HepG2 (cell line): ENCODE data around the gene RAB34. TPM values are rescaled to one million over a fixed set of nuclear protein-coding genes. Genes with fewer than 3 reads are reported as not detected.

Experiments used
- AKAP8 ChIP-seq: sonication (generic); formaldehyde crosslinking; IDR thresholded peaks from 2 replicates; pipeline ENCODE4 v1.5.1; 2020; ENCODE audit warnings: mild to moderate bottlenecking, missing genetic modification reagents
- FOXK1 ChIP-seq: sonication (generic); formaldehyde crosslinking; IDR thresholded peaks from 2 replicates; pipeline ENCODE4 v1.4.0; 2020; ENCODE audit warnings: low read depth, missing genetic modification reagents, borderline replicate concordance
- HNF1B ChIP-seq: sonication (generic); formaldehyde crosslinking; IDR thresholded peaks from 2 replicates; pipeline ENCODE4 v1.5.1; 2020; ENCODE audit warnings: mild to moderate bottlenecking, moderate library complexity, missing genetic modification reagents
- KAT7 ChIP-seq: IDR thresholded peaks from 2 replicates; pipeline ENCODE4 v1.6.1; 2018; ENCODE audit warnings: borderline replicate concordance, missing compliant biosample characterization
- KDM4B ChIP-seq: sonication (generic); formaldehyde crosslinking; IDR thresholded peaks from 2 replicates; pipeline ENCODE4 v1.4.0; 2020; ENCODE audit warnings: missing genetic modification reagents
- KLF12 ChIP-seq: sonication (generic); formaldehyde crosslinking; IDR thresholded peaks from 2 replicates; pipeline ENCODE4 v1.4.0; 2020; ENCODE audit warnings: missing genetic modification reagents, borderline replicate concordance
- MTA1 ChIP-seq: sonication (generic); formaldehyde crosslinking; IDR thresholded peaks from 2 replicates; pipeline ENCODE4 v1.4.0; 2020; ENCODE audit warnings: missing genetic modification reagents, mild to moderate bottlenecking, borderline replicate concordance
- RCOR2 ChIP-seq: IDR thresholded peaks from 2 replicates; pipeline ENCODE4 v1.6.1; 2016; ENCODE audit warnings: missing biosample characterization, missing genetic modification reagents
- ZNF264 ChIP-seq: sonication (generic); formaldehyde crosslinking; IDR thresholded peaks from 2 replicates; pipeline ENCODE4 v1.4.0; 2020; ENCODE audit warnings: missing genetic modification reagents
- ZNF30 ChIP-seq: sonication (generic); formaldehyde crosslinking; IDR thresholded peaks from 2 replicates; pipeline ENCODE4 v1.5.0; 2020; ENCODE audit warnings: mild to moderate bottlenecking, missing genetic modification reagents
- ZNF543 ChIP-seq: sonication (generic); formaldehyde crosslinking; IDR thresholded peaks from 2 replicates; pipeline ENCODE4 v1.4.0; 2020; ENCODE audit warnings: mild to moderate bottlenecking, missing genetic modification reagents
- ZNF564 ChIP-seq: sonication (generic); formaldehyde crosslinking; IDR thresholded peaks from 2 replicates; pipeline ENCODE4 v1.8.1; 2023; ENCODE audit warnings: mild to moderate bottlenecking, missing genetic modification reagents
- ZNF609 ChIP-seq: sonication (generic); formaldehyde crosslinking; IDR thresholded peaks from 2 replicates; pipeline ENCODE4 v1.4.0; 2020; ENCODE audit warnings: mild to moderate bottlenecking, missing genetic modification reagents, borderline replicate concordance
- ZNF792 ChIP-seq: IDR thresholded peaks from 2 replicates; pipeline ENCODE4 v1.6.1; 2016
- polyA plus RNA-seq, 8 experiments: library from polyadenylated mRNA; depleted of rRNA in 3 of 8; stranded (reverse) in 7 of 8; unstranded in 1 of 8; fragments of >200 nt; fragmentation: Illumina TruSeq in 4 of 8; extraction: Trizol in 4 of 8; gene quantifications; 2 replicates each; pipeline versions ENCODE4 v1.2.1 to v1.2.3, GENCODE V29; 2011 to 2016; ENCODE audit warnings: low read depth in 4 of 8, missing spikeins in 1 of 8, mixed read lengths in 1 of 8; ENCODE audit not compliant: insufficient read depth in 1 of 8
- total RNA-seq, 5 experiments: library from RNA; depleted of rRNA; stranded (reverse); fragments of >200 nt; fragmentation: Illumina TruSeq; extraction: Trizol; gene quantifications; 2 replicates each; pipeline ENCODE4 v1.2.3, GENCODE V29; 2016; ENCODE audit warnings: low read depth in 1 of 5
- TF ChIP-seq, protein P1 (sequence below): sonication (generic); formaldehyde crosslinking; IDR thresholded peaks from 2 replicates; pipeline ENCODE4 v1.8.1; 2022; ENCODE audit warnings: low read depth, mild to moderate bottlenecking, missing genetic modification reagents
- TF ChIP-seq, protein P2 (sequence below): sonication (generic); formaldehyde crosslinking; IDR thresholded peaks from 2 replicates; pipeline ENCODE4 v1.4.0; 2020; ENCODE audit warnings: missing genetic modification reagents, borderline replicate concordance

RAB34 gene
- total and polyA plus RNA-seq, 2 of the 13 experiments (the other 11 are each of a cell fraction or from before 2014, with no cell fraction given), result 0.49 TPM; not detected in 1

GRCh38 chr17:28744104-28744971 lies 26.7 kb upstream of the RAB34 start (continued):
- TF ChIP-seq HNF1B (CRISPR knock-in tag) (peak; percentile 8; the same call in 1 of the 2 replicates), ZNF609 (CRISPR knock-in tag) (no peak; the same call in 1 of the 2 replicates), ZNF30 (0 out of 2 replicates have a peak, but pooled peaks have one; percentile 34), RCOR2 (CRISPR knock-in tag) (0 out of 2 replicates have a peak, but pooled peaks have one; percentile 23), ZNF264 (no peak), AKAP8 (CRISPR knock-in tag) (peak; percentile 66; the same call in 1 of the 2 replicates), KAT7 (CRISPR knock-in tag) (0 out of 2 replicates have a peak, but pooled peaks have one; percentile 52), ZNF543 (CRISPR knock-in tag) (peak; percentile 38; the same call in 1 of the 2 replicates), KDM4B (CRISPR knock-in tag) (peak; percentile 28; the same call in 1 of the 2 replicates), ZNF564 (CRISPR knock-in tag) (peak; percentile 29; the same call in 1 of the 2 replicates), FOXK1 (CRISPR knock-in tag) (peak; percentile 31; the same call in 1 of the 2 replicates), MTA1 (CRISPR knock-in tag) (peak; percentile 61; the same call in 1 of the 2 replicates), KLF12 (CRISPR knock-in tag) (no peak), ZNF792 (CRISPR knock-in tag) (0 out of 2 replicates have a peak, but pooled peaks have one; percentile 18)
- TF ChIP-seq, protein P1, sequence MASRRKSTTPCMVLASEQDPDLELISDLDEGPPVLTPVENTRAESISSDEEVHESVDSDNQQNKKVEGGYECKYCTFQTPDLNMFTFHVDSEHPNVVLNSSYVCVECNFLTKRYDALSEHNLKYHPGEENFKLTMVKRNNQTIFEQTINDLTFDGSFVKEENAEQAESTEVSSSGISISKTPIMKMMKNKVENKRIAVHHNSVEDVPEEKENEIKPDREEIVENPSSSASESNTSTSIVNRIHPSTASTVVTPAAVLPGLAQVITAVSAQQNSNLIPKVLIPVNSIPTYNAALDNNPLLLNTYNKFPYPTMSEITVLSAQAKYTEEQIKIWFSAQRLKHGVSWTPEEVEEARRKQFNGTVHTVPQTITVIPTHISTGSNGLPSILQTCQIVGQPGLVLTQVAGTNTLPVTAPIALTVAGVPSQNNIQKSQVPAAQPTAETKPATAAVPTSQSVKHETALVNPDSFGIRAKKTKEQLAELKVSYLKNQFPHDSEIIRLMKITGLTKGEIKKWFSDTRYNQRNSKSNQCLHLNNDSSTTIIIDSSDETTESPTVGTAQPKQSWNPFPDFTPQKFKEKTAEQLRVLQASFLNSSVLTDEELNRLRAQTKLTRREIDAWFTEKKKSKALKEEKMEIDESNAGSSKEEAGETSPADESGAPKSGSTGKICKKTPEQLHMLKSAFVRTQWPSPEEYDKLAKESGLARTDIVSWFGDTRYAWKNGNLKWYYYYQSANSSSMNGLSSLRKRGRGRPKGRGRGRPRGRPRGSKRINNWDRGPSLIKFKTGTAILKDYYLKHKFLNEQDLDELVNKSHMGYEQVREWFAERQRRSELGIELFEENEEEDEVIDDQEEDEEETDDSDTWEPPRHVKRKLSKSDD (CRISPR knock-in tag), result 0 out of 2 replicates have a peak, but pooled peaks have one; percentile 82
- TF ChIP-seq, protein P2, sequence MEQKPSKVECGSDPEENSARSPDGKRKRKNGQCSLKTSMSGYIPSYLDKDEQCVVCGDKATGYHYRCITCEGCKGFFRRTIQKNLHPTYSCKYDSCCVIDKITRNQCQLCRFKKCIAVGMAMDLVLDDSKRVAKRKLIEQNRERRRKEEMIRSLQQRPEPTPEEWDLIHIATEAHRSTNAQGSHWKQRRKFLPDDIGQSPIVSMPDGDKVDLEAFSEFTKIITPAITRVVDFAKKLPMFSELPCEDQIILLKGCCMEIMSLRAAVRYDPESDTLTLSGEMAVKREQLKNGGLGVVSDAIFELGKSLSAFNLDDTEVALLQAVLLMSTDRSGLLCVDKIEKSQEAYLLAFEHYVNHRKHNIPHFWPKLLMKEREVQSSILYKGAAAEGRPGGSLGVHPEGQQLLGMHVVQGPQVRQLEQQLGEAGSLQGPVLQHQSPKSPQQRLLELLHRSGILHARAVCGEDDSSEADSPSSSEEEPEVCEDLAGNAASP (CRISPR knock-in tag), result 0 out of 2 replicates have a peak, but pooled peaks have one; percentile 51
